ENCODE results near the gene AGPAT4.

AGPAT4 gene

GRCh38 chr6:161308075-161308655 is 34.3 kb upstream of the AGPAT4 start:
- Histone ChIP-seq H3K9me2 (replicated peaks; ENCODE audit: low read depth, low read length) (no peaks in the 10 kb centered on the region), H3K4me3 (ENCODE audit: low read length, poor library complexity, severe bottlenecking) (no peak overlapping the region), H3K27me3 (ENCODE audit: insufficient read depth, low read length, poor library complexity, severe bottlenecking) (no peaks in the 10 kb centered on the region), H4K20me1 (ENCODE audit: insufficient read depth, low read length, poor library complexity, severe bottlenecking) (no peaks in the 10 kb centered on the region), H2AFZ (ENCODE audit: low read length) (no peak overlapping the region), H3K9ac (ENCODE audit: low read depth, low read length, poor library complexity, severe bottlenecking) (no peak overlapping the region), H3K4me1 (ENCODE audit: insufficient read depth, low read length, poor library complexity, severe bottlenecking) (no peaks in the 10 kb centered on the region), H3K9me3 (ENCODE audit: insufficient read depth, low read depth, low read length) (peaks cover 3% of the 10 kb centered on the region; the same call in 1 of the 2 replicates), H3K4me2 (ENCODE audit: low read depth, low read length, poor library complexity, severe bottlenecking) (no peak overlapping the region), H3K79me2 (ENCODE audit: insufficient read depth, low read length) (no peaks in the 10 kb centered on the region), H3F3A (ENCODE audit: low read depth) (no peaks in the 10 kb centered on the region), H3K36me3 (ENCODE audit: insufficient read depth, low read length) (no peaks in the 10 kb centered on the region)
- no peak for TF ChIP-seq EZH2phosphoT487 (IDR thresholded peaks at IDR 0.05; ENCODE audit: borderline replicate concordance)
- no peak for TF ChIP-seq CTCF (conservative IDR thresholded peaks at IDR 0.05; ENCODE audit: low read length)

GRCh38 chr6:161305860-161306259 is 32.0 kb upstream of the AGPAT4 start:
- no peak overlapping the region for H3K9ac ChIP-seq (ENCODE audit: low read depth, low read length, poor library complexity, severe bottlenecking)
- no peaks in the 10 kb centered on the region for H3K27me3 ChIP-seq (ENCODE audit: insufficient read depth, low read length, poor library complexity, severe bottlenecking)
- H3K9me2 ChIP-seq (replicated peaks; ENCODE audit: low read depth, low read length) = no peaks in the 10 kb centered on the region
- no peaks in the 10 kb centered on the region for H3K4me1 ChIP-seq (ENCODE audit: insufficient read depth, low read length, poor library complexity, severe bottlenecking)
- H3K4me2 ChIP-seq (ENCODE audit: low read depth, low read length, poor library complexity, severe bottlenecking) = no peak overlapping the region
- H4K20me1 ChIP-seq (ENCODE audit: insufficient read depth, low read length, poor library complexity, severe bottlenecking) = no peaks in the 10 kb centered on the region
- H2AFZ ChIP-seq (ENCODE audit: low read length) = no peak overlapping the region
- no peaks in the 10 kb centered on the region for H3K79me2 ChIP-seq (ENCODE audit: insufficient read depth, low read length)
- H3F3A ChIP-seq (ENCODE audit: low read depth) = no peaks in the 10 kb centered on the region
- H3K9me3 ChIP-seq (ENCODE audit: insufficient read depth, low read depth, low read length) = peaks cover 3% of the 10 kb centered on the region; the same call in 1 of the 2 replicates
- no peak overlapping the region for H3K4me3 ChIP-seq (ENCODE audit: low read length, poor library complexity, severe bottlenecking)
- TF ChIP-seq CTCF (conservative IDR thresholded peaks at IDR 0.05; ENCODE audit: low read length) = no peak
- TF ChIP-seq EZH2phosphoT487 (IDR thresholded peaks at IDR 0.05; ENCODE audit: borderline replicate concordance) = no peak
- H3K36me3 ChIP-seq (ENCODE audit: insufficient read depth, low read length) = no peaks in the 10 kb centered on the region

- no peak overlapping the region for H3K9ac ChIP-seq (ENCODE audit: low read depth, low read length, poor library complexity, severe bottlenecking)
- no peaks in the 10 kb centered on the region for H3K36me3 ChIP-seq (ENCODE audit: insufficient read depth, low read length)
- no peaks in the 10 kb centered on the region for H3K9me2 ChIP-seq (replicated peaks; ENCODE audit: low read depth, low read length)
- H3K79me2 ChIP-seq (ENCODE audit: insufficient read depth, low read length) = no peaks in the 10 kb centered on the region
- peaks cover 3% of the 10 kb centered on the region; the same call in 1 of the 2 replicates for H3K9me3 ChIP-seq (ENCODE audit: insufficient read depth, low read depth, low read length)
- no peak overlapping the region for H3K4me2 ChIP-seq (ENCODE audit: low read depth, low read length, poor library complexity, severe bottlenecking)
- no peaks in the 10 kb centered on the region for H3K4me1 ChIP-seq (ENCODE audit: insufficient read depth, low read length, poor library complexity, severe bottlenecking)
- no peak overlapping the region for H2AFZ ChIP-seq (ENCODE audit: low read length)
- no peaks in the 10 kb centered on the region for H4K20me1 ChIP-seq (ENCODE audit: insufficient read depth, low read length, poor library complexity, severe bottlenecking)
- no peak for TF ChIP-seq CTCF (conservative IDR thresholded peaks at IDR 0.05; ENCODE audit: low read length)
- TF ChIP-seq EZH2phosphoT487 (IDR thresholded peaks at IDR 0.05; ENCODE audit: borderline replicate concordance) = no peak
- H3K4me3 ChIP-seq (ENCODE audit: low read length, poor library complexity, severe bottlenecking) = no peak overlapping the region
- no peaks in the 10 kb centered on the region for H3K27me3 ChIP-seq (ENCODE audit: insufficient read depth, low read length, poor library complexity, severe bottlenecking)
- no peaks in the 10 kb centered on the region for H3F3A ChIP-seq (ENCODE audit: low read depth)
These were observed 29.9 kb upstream of the AGPAT4 start for GRCh38 chr6:161303628-161304340.
